ENCODE data around the gene ZNF217. TPM values are rescaled to one million over a fixed set of nuclear protein-coding genes. Genes with fewer than 3 reads are reported as not detected.
"Not testable (repeated sequence)": the region's sequence is repeated elsewhere in the genome, so short reads cannot be mapped to it uniquely, and the experiment has no call there.

Gene ZNF217
- polyA plus RNA-seq, 2 of the 4 experiments (the other 2 are of a cell fraction), result 22.2 to 30.5 TPM

GRCh38 chr20:53608071-53608455 is 14.4 kb upstream of the ZNF217 start:
- POLR2A ChIA-PET, result no interaction called here
- H3K4me3 ChIP-seq, result no peak overlapping the region

GRCh38 chr20:53606364-53606985 is 12.8 kb upstream of the ZNF217 start:
- POLR2A ChIA-PET, result no interaction called here
- peak overlapping the region; percentile 27 for H3K4me2 ChIP-seq

More at GRCh38 chr20:53608071-53608455, 14.4 kb upstream of the ZNF217 start:
- ATAC-seq, result no peak
- no peak for TF ChIP-seq SMC3 (IDR thresholded peaks at IDR 0.05)
- no peak for TF ChIP-seq CHD2 (IDR thresholded peaks at IDR 0.05; ENCODE audit: low read length, partially characterized antibody)
- no peak for TF ChIP-seq JUNB (IDR thresholded peaks at IDR 0.05)
- TF ChIP-seq, protein P1, sequence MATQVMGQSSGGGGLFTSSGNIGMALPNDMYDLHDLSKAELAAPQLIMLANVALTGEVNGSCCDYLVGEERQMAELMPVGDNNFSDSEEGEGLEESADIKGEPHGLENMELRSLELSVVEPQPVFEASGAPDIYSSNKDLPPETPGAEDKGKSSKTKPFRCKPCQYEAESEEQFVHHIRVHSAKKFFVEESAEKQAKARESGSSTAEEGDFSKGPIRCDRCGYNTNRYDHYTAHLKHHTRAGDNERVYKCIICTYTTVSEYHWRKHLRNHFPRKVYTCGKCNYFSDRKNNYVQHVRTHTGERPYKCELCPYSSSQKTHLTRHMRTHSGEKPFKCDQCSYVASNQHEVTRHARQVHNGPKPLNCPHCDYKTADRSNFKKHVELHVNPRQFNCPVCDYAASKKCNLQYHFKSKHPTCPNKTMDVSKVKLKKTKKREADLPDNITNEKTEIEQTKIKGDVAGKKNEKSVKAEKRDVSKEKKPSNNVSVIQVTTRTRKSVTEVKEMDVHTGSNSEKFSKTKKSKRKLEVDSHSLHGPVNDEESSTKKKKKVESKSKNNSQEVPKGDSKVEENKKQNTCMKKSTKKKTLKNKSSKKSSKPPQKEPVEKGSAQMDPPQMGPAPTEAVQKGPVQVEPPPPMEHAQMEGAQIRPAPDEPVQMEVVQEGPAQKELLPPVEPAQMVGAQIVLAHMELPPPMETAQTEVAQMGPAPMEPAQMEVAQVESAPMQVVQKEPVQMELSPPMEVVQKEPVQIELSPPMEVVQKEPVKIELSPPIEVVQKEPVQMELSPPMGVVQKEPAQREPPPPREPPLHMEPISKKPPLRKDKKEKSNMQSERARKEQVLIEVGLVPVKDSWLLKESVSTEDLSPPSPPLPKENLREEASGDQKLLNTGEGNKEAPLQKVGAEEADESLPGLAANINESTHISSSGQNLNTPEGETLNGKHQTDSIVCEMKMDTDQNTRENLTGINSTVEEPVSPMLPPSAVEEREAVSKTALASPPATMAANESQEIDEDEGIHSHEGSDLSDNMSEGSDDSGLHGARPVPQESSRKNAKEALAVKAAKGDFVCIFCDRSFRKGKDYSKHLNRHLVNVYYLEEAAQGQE (IDR thresholded peaks at IDR 0.05), result no peak
- TF ChIP-seq EHF (CRISPR knock-in tag; IDR thresholded peaks at IDR 0.05), result no peak
- no peak for TF ChIP-seq RAD21 (conservative IDR thresholded peaks at IDR 0.05 in 1 of 2, IDR thresholded peaks at IDR 0.05 in 1 of 2)
- no peak for TF ChIP-seq RCOR1 (IDR thresholded peaks at IDR 0.05; ENCODE audit: low read depth, low read length)
- TF ChIP-seq POLR2AphosphoS2 (conservative IDR thresholded peaks at IDR 0.05; ENCODE audit: low read length), result no peak
- TF ChIP-seq, protein P2, sequence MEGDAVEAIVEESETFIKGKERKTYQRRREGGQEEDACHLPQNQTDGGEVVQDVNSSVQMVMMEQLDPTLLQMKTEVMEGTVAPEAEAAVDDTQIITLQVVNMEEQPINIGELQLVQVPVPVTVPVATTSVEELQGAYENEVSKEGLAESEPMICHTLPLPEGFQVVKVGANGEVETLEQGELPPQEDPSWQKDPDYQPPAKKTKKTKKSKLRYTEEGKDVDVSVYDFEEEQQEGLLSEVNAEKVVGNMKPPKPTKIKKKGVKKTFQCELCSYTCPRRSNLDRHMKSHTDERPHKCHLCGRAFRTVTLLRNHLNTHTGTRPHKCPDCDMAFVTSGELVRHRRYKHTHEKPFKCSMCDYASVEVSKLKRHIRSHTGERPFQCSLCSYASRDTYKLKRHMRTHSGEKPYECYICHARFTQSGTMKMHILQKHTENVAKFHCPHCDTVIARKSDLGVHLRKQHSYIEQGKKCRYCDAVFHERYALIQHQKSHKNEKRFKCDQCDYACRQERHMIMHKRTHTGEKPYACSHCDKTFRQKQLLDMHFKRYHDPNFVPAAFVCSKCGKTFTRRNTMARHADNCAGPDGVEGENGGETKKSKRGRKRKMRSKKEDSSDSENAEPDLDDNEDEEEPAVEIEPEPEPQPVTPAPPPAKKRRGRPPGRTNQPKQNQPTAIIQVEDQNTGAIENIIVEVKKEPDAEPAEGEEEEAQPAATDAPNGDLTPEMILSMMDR (IDR thresholded peaks at IDR 0.05), result no peak
- TF ChIP-seq CHD4 (IDR thresholded peaks at IDR 0.05; ENCODE audit: borderline replicate concordance), result no peak
- no peak for TF ChIP-seq RNF2 (IDR thresholded peaks at IDR 0.05; ENCODE audit: borderline replicate concordance, low read depth)
- no peak for TF ChIP-seq BHLHE40 (IDR thresholded peaks at IDR 0.05; ENCODE audit: low read depth, low read length)
- no peak for TF ChIP-seq E2F6 (IDR thresholded peaks at IDR 0.05; ENCODE audit: borderline replicate concordance, low read depth)
- TF ChIP-seq HOXB13 (CRISPR knock-in tag; IDR thresholded peaks at IDR 0.05; ENCODE audit: low read depth), result no peak
- no peak for TF ChIP-seq ZNF302 (CRISPR knock-in tag; IDR thresholded peaks at IDR 0.05)
- TF ChIP-seq, protein P3, sequence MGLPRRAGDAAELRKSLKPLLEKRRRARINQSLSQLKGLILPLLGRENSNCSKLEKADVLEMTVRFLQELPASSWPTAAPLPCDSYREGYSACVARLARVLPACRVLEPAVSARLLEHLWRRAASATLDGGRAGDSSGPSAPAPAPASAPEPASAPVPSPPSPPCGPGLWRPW (IDR thresholded peaks at IDR 0.05), result no peak
- 94% methylated on average over 23 of the region's 23 CpGs for WGBS (ENCODE audit: missing lambda C conversion rate)
- no peak for FAIRE-seq
- Histone ChIP-seq H3K4me1 (peaks cover 49% of the 10 kb centered on the region), H3K9me3 (no peaks in the 10 kb centered on the region), H3K4me2 (no peak overlapping the region), H3K27ac (peak overlapping the region in 1 of 2 experiments; percentile 87; a peak in 3 of 6 replicates)
- DNase-seq (ENCODE audit: low read depth in 1 of 2, low spot score in 1 of 2), result no peak
- CTCF ChIA-PET, result no interaction called here

GRCh38 chr20:53605401-53605800 is 11.8 kb upstream of the ZNF217 start:
- H3K4me3 ChIP-seq; POLR2A ChIA-PET; DNase-seq (ENCODE audit: low read depth in 1 of 2, low spot score in 1 of 2); FAIRE-seq; H3K4me2 ChIP-seq; H3K9me3 ChIP-seq; ATAC-seq; CTCF ChIA-PET: not testable (repeated sequence)
- WGBS (ENCODE audit: missing lambda C conversion rate), result 96% methylated on average over 5 of the region's 5 CpGs
- Histone ChIP-seq H3K4me1 (peaks cover 27% of the 10 kb centered on the region), H3K27ac (peak overlapping the region in 1 of 2 experiments; percentile 71; a peak in 3 of 6 replicates)

More at GRCh38 chr20:53606364-53606985, 12.8 kb upstream of the ZNF217 start:
- CTCF ChIA-PET, result interaction anchor here (1.0 kb wide), 1 partner anchor 27 kb away, joined by 5 read pairs; no protein-coding TSS in a partner anchor
- Histone ChIP-seq H3K4me1 (peaks cover 37% of the 10 kb centered on the region), H3K27ac (peak overlapping the region; percentile 14 to 71; a peak in 4 of 6 replicates), H3K4me3 (no peak overlapping the region), H3K9me3 (no peaks in the 10 kb centered on the region)
- ATAC-seq, result no peak
- FAIRE-seq, result no peak
- TF ChIP-seq FOSL2 (IDR thresholded peaks at IDR 0.05) (no peak), FOSL2 (CRISPR knock-in tag; IDR thresholded peaks at IDR 0.05) (0 out of 2 replicates have a peak, but pooled peaks have one; percentile 21), CBX8 (IDR thresholded peaks at IDR 0.05) (no peak)
- no peak for DNase-seq (ENCODE audit: low read depth in 1 of 2, low spot score in 1 of 2)
- WGBS (ENCODE audit: missing lambda C conversion rate), result 92% methylated on average over 8 of the region's 8 CpGs

DNA sequence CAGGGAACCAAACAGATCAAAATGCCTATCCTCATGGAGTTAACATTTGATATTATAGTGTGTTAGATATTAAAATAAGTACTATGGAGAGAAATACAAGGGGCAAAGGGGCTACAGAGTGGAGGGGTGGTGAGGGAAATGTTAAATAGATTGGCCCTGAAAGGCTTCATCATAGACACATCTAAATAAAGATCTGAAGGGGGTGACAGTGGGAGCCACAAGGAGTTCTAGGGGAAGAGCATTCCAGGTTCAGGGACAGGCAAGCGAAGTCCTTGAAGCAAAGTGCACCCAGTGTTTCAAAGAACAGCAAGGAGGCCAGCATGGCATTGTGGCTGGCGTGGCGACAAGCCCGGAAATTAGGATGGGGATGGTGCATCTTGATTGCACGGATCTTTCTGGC is 11.2 kb upstream of the ZNF217 start:
- FAIRE-seq; H3K9me3 ChIP-seq; H3K4me2 ChIP-seq; H3K27ac ChIP-seq; ATAC-seq; CTCF ChIA-PET; H3K4me3 ChIP-seq; DNase-seq (ENCODE audit: low read depth in 1 of 2, low spot score in 1 of 2); POLR2A ChIA-PET: not testable (repeated sequence)
- H3K4me1 ChIP-seq, result peaks cover 21% of the 10 kb centered on the region
- 91% methylated on average over 3 of the region's 5 CpGs for WGBS (ENCODE audit: missing lambda C conversion rate)

Measured in A549 (cell line).